ENCODE measurements around the gene MYBPC1. TPM values are rescaled to one million over a fixed set of nuclear protein-coding genes. Genes with fewer than 3 reads are reported as not detected.

Gene MYBPC1
- total RNA-seq, 2 donors from 2014 or later = 0.49 to 1.5 TPM

DNA sequence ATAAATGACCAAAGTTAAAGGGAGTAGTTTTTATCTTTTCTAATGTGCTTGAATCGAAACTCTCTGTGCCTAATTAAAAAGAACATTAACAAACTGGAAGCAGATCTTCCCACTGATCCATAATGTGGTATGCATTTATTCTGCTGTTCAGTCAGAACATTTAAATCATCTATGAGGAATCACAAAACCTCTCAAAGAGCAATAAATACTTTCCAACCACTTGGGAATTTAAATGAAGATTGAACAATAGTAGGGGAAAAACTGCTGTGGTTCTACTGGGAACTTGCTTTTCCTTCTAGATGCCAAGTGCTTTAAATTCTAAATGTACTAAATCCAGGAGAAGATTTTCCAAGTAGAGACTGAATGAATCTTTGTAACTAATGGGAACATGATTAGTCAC, 90.3 kb downstream of the MYBPC1 start:
- Histone ChIP-seq H3K27me3 (replicated peaks; ENCODE audit: insufficient read depth) (no peaks in the 10 kb centered on the region), H3K4me3 (no peak overlapping the region), H3K27ac (no peak overlapping the region), H3K36me3 (no peaks in the 10 kb centered on the region), H3K4me1 (ENCODE audit: control insufficient read depth in 1 of 2, low read depth in 2 of 2) (no peaks in the 10 kb centered on the region), H3K9me3 (no peaks in the 10 kb centered on the region)
- TF ChIP-seq, protein P1, sequence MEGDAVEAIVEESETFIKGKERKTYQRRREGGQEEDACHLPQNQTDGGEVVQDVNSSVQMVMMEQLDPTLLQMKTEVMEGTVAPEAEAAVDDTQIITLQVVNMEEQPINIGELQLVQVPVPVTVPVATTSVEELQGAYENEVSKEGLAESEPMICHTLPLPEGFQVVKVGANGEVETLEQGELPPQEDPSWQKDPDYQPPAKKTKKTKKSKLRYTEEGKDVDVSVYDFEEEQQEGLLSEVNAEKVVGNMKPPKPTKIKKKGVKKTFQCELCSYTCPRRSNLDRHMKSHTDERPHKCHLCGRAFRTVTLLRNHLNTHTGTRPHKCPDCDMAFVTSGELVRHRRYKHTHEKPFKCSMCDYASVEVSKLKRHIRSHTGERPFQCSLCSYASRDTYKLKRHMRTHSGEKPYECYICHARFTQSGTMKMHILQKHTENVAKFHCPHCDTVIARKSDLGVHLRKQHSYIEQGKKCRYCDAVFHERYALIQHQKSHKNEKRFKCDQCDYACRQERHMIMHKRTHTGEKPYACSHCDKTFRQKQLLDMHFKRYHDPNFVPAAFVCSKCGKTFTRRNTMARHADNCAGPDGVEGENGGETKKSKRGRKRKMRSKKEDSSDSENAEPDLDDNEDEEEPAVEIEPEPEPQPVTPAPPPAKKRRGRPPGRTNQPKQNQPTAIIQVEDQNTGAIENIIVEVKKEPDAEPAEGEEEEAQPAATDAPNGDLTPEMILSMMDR (IDR thresholded peaks at IDR 0.05) = no peak
- ATAC-seq (ENCODE audit: insufficient number of reproducible peaks, low FRiP score, low read depth) = no peak
- no peak for DNase-seq (ENCODE audit: low spot score)

DNA sequence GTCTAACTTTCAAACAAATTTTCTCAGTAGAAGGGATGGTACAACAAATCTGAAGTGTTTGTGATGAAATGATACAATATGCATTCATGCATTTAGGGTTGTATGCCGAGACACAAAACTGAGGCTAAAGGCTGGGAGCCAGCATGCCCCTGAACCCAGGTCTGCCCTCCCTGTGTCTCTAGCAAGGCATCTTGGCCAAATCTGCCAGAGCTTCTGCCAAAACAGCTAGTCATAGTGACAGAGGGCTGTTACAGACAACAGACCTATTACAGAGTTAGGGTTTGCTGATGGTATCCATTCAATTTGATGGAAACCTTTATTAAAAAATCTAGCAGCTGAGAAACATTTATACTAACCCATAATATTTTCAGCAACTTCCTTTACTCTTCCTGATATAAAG, 91.4 kb downstream of the MYBPC1 start:
- no peaks in the 10 kb centered on the region for H3K9me3 ChIP-seq
- H3K36me3 ChIP-seq = no peaks in the 10 kb centered on the region
- TF ChIP-seq, protein P1 (IDR thresholded peaks at IDR 0.05) = no peak
- H3K27ac ChIP-seq = no peak overlapping the region
- DNase-seq (ENCODE audit: low spot score) (no peak), ATAC-seq (ENCODE audit: insufficient number of reproducible peaks, low FRiP score, low read depth) (no peak)
- no peaks in the 10 kb centered on the region for H3K27me3 ChIP-seq (replicated peaks; ENCODE audit: insufficient read depth)
- H3K4me1 ChIP-seq (ENCODE audit: control insufficient read depth in 1 of 2, low read depth in 2 of 2) = no peaks in the 10 kb centered on the region
- H3K4me3 ChIP-seq = no peak overlapping the region

DNA sequence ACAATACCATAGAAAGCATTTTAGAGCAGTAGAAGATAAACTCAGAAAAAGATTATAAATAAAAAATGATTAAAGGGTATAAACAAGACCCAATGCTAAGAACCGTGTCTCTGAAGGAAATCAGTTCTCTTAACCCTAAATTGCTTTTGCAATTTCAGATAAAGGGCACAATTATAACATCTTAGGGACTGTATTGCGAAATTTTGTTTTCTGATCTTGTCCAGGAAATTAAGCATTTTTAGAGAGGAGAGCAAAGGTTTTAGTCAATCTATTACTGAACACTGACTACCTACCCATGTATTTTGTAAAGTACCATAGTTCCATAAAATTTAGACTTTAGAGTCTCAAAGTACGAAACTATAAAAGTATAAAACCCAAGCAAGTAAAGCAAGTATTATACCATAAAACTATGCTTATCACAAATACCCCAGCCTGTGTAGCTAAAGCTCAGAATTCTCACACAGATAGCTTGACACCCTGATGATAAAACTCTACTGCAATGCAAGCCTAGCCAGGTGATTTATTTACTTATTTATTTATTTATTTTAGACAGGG, 95.8 kb downstream of the MYBPC1 start:
- no peaks in the 10 kb centered on the region for H3K9me3 ChIP-seq
- no peaks in the 10 kb centered on the region for H3K27me3 ChIP-seq (replicated peaks; ENCODE audit: insufficient read depth)
- DNase-seq (ENCODE audit: low spot score) = no peak
- TF ChIP-seq, protein P1 (IDR thresholded peaks at IDR 0.05) = no peak
- no peak for ATAC-seq (ENCODE audit: insufficient number of reproducible peaks, low FRiP score, low read depth)
- peaks cover 0 to 2% of the 10 kb centered on the region in 2 donors for H3K4me1 ChIP-seq (ENCODE audit: control insufficient read depth in 1 of 2, low read depth in 2 of 2)
- no peak overlapping the region for H3K27ac ChIP-seq
- no peaks in the 10 kb centered on the region for H3K36me3 ChIP-seq
- H3K4me3 ChIP-seq = no peak overlapping the region

DNA sequence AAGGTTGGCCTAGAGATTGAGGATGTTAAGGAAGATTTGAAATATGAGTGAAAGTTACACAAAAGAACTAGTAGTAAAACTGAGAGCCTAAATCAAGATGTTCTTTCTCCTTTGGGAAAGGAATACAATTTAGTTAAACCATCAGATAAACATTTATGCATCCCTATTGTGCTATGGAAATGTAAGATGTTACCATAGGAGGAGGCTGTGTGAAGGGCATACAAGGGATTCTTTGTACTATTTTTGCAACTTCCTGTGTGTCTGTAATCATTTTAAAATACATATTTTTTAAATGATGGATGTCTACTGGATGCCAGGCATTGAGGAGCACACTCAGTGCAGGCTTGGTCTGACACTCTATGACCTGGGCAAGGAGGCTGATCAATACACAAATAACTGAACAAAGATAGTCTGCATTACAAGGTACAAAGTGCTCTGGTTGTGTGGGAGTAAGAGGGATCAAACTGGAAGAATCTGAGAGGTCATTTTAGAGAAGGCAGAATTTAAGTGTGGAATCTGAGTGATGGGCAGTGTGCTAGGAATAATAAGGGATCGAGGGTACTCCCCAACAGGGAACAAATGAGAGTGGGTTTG, 96.8 kb downstream of the MYBPC1 start:
- Histone ChIP-seq H3K27me3 (replicated peaks; ENCODE audit: insufficient read depth) (no peaks in the 10 kb centered on the region), H3K9me3 (no peaks in the 10 kb centered on the region), H3K27ac (no peak overlapping the region), H3K4me3 (no peak overlapping the region), H3K4me1 (ENCODE audit: control insufficient read depth in 1 of 2, low read depth in 2 of 2) (peaks cover 0 to 12% of the 10 kb centered on the region in 2 donors), H3K36me3 (no peaks in the 10 kb centered on the region)
- TF ChIP-seq, protein P1 (IDR thresholded peaks at IDR 0.05) = no peak
- ATAC-seq (ENCODE audit: insufficient number of reproducible peaks, low FRiP score, low read depth) (no peak), DNase-seq (ENCODE audit: low spot score) (no peak)

DNA sequence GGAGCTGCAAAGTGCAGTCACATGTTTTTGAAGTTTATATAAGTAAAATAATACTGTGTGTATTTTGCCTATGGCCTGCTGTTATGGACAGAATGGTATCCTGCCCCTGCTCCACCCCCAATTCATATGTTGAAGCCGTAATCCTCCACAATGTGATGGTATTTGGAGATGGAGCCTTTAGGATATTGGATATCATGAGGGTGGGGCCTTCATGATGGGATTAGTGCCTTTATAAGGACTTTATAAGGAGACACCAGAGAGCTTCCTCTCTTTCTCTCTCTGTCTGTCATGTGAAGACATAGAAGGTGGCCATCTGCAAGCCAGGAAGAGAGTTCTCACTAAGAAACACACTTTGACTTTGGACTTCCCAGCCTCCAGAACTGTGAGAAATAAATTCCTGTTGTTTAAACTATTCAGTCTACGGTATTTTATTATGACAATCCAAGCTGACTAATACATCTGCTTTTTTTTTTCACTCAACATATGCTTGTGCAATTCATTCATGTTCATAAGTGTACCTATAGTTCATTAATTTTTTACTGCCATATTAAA, 99.6 kb downstream of the MYBPC1 start:
- Histone ChIP-seq H3K4me1 (ENCODE audit: control insufficient read depth in 1 of 2, low read depth in 2 of 2) (peaks cover 0 to 23% of the 10 kb centered on the region in 2 donors), H3K36me3 (no peaks in the 10 kb centered on the region), H3K4me3 (no peak overlapping the region), H3K9me3 (no peaks in the 10 kb centered on the region), H3K27me3 (replicated peaks; ENCODE audit: insufficient read depth) (no peaks in the 10 kb centered on the region), H3K27ac (no peak overlapping the region)
- ATAC-seq (ENCODE audit: insufficient number of reproducible peaks, low FRiP score, low read depth) (no peak), DNase-seq (ENCODE audit: low spot score) (no peak)
- TF ChIP-seq, protein P1 (IDR thresholded peaks at IDR 0.05) = no peak
